ENCODE data around the gene TNPO3.

DNA sequence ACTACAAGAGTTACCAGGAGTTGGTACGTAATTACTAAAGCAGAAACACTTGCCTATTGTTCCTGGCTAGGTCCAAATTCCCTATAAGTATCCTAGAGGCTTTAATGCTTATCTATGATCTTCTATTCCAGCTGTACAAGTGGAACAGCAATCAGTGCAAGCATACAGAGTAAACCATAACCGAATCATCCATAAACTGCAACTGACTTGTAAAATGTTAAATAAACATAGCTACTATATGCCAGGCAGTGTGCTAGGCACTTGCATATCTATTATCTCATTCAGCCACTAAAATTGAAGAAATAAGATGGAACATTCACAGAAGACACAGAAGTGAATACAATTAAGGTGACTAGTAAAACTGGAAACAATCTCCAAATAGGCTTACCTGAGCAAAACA is 61.5 kb downstream of the TNPO3 start:
- TF ChIP-seq CTCF (IDR thresholded peaks at IDR 0.05) (no peak), POLR2A (IDR thresholded peaks at IDR 0.05) (no peak)

All from adrenal gland (tissue), 5 donors.